Measurements from ENCODE around the gene PECR. TPM values are rescaled to one million over a fixed set of nuclear protein-coding genes. Genes with fewer than 3 reads are reported as not detected.

PECR gene
- total RNA-seq, 1 experiment from 2014 or later = 20.5 TPM

DNA sequence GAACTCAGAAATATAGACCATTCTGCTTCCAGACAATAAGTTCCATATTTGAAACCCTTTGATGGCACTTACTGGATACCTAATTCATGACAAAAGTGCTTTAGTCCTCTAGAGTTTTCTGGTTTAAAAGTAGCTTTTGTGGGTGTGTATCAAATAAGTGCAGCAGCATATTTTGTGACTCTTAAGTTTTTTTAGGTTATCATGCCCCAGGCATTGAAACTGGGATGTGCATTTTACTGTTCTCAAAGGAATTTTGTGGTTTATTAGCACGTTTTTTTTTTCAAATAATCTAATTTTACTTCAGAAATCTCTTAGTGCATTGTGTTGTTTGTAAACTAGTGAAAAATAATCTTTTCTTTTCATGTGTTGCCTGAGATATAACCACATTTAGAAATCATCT, 29.0 kb upstream of the PECR start:
- DNase-seq = no peak
- Histone ChIP-seq H3K4me1 (peaks cover 16% of the 10 kb centered on the region), H3K27me3 (no peaks in the 10 kb centered on the region), H3K27ac (peak overlapping the region; percentile 88), H3K4me3 (peak overlapping the region; percentile 96), H3K9me3 (replicated peaks) (no peaks in the 10 kb centered on the region), H3K36me3 (peaks cover 52% of the 10 kb centered on the region)

DNA sequence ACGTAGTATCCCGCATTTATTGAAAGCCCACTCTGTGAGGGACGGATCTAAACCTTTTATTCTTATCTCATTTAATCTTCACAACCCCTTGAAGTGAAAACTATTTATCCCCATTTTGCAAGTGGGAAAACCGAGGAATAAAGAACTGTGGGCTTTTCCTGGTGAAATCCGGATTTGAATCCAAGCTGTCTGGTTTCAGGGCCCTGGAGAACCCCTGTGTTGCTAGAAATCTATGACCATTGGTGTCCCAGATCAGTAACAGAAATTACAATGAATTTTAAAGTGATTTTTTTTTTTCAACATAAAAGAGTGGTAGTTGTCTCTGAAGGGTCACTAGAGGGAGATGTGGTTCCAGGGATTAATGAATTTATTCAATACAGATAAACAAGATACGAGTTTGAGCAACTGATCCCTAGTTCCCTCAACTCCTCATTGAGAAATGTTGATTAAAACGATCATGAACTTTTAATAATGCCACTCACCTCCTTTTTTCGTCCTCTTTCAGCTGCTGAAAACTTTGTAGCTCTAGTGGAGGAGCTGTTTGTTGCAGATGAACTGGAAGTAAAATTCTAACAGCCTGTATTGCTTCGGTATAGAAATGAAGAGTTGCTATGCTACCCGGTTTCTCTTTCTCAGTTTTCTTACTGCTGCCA, 28.5 kb upstream of the PECR start:
- Histone ChIP-seq H3K27me3 (no peaks in the 10 kb centered on the region), H3K4me1 (peaks cover 12% of the 10 kb centered on the region), H3K9me3 (replicated peaks) (no peaks in the 10 kb centered on the region), H3K36me3 (peaks cover 47% of the 10 kb centered on the region), H3K27ac (peak overlapping the region; percentile 88), H3K4me3 (peak overlapping the region; percentile 96)
- peak in 1 of 2 experiments; percentile 24 for DNase-seq

DNA sequence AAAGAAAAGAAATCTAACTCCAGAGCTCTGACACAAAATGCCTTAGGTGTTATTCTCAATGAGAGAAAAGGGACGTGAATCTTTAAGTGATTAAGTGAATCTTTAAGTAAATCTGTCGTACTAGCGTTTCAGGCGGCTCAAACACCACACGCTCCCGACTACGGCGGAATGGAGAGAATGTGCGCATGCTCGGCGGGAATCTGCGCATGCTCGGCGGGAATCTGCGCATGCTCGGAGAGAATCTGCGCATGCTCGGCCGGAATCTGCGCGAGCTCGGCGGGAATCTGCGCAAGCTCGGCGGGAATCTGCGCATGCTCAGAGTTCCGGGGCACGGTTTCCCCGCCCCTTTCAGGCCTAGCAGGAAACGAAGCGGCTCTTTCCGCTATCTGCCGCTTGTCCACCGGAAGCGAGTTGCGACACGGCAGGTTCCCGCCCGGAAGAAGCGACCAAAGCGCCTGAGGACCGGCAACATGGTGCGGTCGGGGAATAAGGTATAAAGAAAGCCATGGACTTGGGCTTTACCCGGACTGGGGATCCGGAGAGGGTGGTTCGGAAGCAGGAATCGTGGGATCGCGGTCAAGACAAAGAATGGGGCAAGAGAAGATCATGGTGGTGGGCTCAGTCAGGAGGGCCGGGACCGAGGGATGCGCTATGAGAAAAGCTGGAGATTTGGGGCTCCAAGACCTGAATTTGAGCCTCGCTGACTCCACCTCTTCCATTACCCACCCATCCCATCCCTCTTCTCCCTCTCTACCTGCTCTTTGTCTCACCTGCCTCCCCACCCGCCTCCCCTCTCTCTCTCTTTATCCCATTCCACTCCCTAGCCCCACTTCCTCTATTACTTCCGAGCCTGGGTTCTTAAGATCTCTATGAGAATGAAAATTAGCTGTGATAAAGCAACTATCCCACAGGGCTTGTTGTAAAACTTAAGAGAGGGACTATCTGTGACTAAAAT, 27.6 kb upstream of the PECR start, which contains the start of gene XRCC5:
TSS of gene XRCC5 (plus strand) at position 382 of the 955 bp plus-strand sequence. CDS start at position 471, 89 bp downstream.
- Histone ChIP-seq H3K27ac (peak within 1 kb of the TSS; percentile 88), H3K36me3 (peaks cover 42% of the 10 kb centered on the region), H3K9me3 (replicated peaks) (no peaks in the 10 kb centered on the region), H3K4me1 (peaks cover 9% of the 10 kb centered on the region), H3K4me3 (peak within 1 kb of the TSS; percentile 96), H3K27me3 (no peaks in the 10 kb centered on the region)
- peak; percentile 95 to 97 for DNase-seq

DNA sequence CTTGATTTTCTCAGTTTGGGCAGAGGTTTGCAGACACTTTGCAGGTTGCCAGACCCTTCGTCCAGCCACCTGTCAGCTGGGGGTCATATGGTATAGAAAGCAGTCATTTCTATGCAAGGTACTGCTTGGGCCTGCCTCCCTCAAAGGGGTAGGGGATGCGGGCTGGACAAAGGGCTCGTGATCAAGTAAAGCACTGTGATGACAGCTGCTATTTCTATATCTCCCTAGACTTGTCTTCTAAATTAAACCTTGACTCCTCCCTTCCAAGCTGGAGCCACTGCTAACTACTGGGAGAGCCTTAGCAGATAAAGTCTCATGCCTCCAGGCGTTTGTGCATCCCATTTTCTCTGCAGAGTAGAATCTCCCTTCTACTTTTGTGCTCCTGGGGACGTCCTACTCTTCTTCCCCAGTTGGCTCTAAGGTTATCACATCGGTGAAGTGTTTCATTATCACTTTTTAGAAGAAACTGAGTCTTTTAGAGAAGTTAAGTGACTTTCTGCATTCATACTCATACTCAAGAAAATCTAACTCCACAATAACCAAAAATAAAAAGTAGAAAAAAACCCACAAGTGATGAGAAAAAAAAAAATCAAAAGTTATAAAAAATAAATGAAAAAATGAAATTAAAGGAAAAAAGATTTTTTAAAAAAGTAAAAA, 26.8 kb upstream of the PECR start:
- H3K4me1 ChIP-seq = peaks cover 5% of the 10 kb centered on the region; the same call in 1 of the 2 replicates
- peaks cover 34% of the 10 kb centered on the region for H3K36me3 ChIP-seq
- no peaks in the 10 kb centered on the region for H3K27me3 ChIP-seq
- H3K4me3 ChIP-seq = peak overlapping the region; percentile 96
- no peaks in the 10 kb centered on the region for H3K9me3 ChIP-seq (replicated peaks)
- peak; percentile 47 to 65 for DNase-seq
- peak overlapping the region; percentile 88 for H3K27ac ChIP-seq

DNA sequence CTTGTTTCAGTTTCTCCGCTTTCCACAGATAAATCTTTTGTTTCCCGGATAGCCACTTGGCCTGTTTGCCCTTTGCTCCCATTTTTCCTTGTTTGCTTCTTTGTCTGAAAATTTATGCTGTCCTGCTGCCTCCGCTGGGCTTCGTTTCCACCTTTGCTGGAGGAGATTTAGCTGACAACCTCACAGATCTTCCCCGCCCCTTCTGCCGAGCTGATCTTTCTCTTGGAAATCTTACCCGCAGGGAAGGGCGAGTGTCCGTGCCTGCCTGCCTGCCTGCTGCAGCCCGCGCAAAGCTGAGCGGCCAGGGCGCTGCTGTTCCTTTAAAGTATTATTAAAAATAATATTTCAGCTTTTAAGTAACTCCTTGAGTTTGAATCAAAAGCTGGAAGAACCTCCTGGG, 26.2 kb upstream of the PECR start:
- H3K9me3 ChIP-seq (replicated peaks) = no peaks in the 10 kb centered on the region
- H3K36me3 ChIP-seq = peaks cover 27% of the 10 kb centered on the region
- no peak overlapping the region for H3K27ac ChIP-seq
- peaks cover 5% of the 10 kb centered on the region; the same call in 1 of the 2 replicates for H3K4me1 ChIP-seq
- no peak for DNase-seq
- H3K4me3 ChIP-seq = no peak overlapping the region
- H3K27me3 ChIP-seq = no peaks in the 10 kb centered on the region

DNA sequence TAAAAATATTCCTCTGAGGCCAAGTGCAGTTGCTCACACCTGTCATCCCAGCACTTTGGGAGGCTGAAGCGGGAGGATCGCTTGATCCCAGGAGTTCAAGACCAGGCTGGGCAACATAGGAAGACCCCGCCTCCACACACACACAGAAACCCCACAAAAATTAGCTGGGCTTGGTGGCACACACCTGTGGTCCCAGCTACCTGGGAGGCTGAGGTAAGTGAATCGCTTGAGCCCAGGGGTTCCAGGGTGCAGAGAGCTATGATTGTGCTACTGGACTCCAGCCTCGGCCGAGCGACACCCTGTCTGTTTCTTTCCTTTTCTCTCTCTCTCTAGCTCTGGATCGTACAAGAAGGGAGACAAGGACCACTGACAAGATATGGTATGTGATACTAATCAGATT, 25.7 kb upstream of the PECR start:
- Histone ChIP-seq H3K36me3 (peaks cover 23% of the 10 kb centered on the region), H3K27ac (no peak overlapping the region), H3K27me3 (no peaks in the 10 kb centered on the region), H3K9me3 (replicated peaks) (no peaks in the 10 kb centered on the region), H3K4me1 (peaks cover 5% of the 10 kb centered on the region; the same call in 1 of the 2 replicates), H3K4me3 (no peak overlapping the region)
- DNase-seq = no peak

DNA sequence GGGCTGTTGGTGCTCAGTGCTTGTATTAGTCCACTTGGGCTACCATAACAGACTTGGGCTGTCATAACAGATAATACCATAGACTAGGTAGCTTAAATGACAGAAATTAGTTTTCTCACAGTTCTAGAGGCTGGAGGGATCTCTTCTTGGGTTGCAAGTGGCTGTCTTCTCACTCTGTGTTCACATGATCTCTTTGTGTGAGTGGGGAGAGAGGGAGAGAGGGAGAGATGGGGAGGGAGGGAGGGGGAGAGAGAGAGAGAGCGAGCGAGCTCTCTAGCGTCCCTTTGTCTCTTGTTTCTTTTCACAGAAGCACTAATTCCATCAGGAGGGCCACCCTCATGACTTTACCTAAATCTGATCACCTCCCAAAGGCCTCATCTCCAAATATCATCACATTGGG, 23.1 kb upstream of the PECR start:
- H3K36me3 ChIP-seq = peaks cover under 1% of the 10 kb centered on the region
- H3K4me1 ChIP-seq = peaks cover 5% of the 10 kb centered on the region; the same call in 1 of the 2 replicates
- no peak for DNase-seq
- H3K27me3 ChIP-seq = no peaks in the 10 kb centered on the region
- no peak overlapping the region for H3K27ac ChIP-seq
- no peaks in the 10 kb centered on the region for H3K9me3 ChIP-seq (replicated peaks)
- no peak overlapping the region for H3K4me3 ChIP-seq

DNA sequence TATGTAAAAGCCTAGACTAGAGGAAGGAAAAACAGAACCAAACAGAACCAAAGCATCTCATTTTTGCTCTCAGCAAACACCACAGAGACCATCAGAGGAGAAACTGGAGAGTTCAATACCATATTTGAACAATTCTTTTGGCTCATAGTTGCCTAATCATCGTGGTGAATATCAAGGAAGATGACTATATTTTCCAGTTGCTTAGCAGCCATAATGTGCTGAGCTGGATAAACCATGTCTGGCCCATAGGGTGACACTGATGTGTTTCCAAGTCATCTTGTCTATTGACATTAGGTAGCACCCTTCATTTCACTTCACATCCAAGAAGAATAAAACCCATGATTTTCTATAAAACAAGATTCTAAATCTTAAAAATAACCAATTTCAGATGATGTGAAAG, 21.6 kb upstream of the PECR start:
- Histone ChIP-seq H3K27me3 (no peaks in the 10 kb centered on the region), H3K4me1 (peaks cover under 1% of the 10 kb centered on the region; the same call in 1 of the 2 replicates)

DNA sequence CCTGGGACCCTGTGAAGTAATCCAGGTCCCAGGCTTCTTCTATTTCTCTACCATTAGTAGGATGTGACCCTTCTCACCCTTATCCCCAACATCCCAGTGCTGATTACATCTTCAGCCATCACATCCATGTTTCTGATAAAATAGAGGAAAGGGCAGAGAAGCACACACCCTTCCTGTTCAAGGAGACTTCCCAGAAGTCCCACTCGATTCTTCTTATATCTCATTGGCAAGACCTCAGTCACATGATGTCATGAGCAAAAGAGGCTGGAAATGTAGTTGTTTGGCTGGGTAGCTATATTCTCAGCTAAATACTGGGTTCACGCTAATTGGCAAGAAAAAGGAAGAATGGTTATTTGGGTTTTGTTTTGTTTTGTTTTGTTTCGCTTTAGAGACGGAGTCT, 19.5 kb upstream of the PECR start:
- no peak for DNase-seq
- Histone ChIP-seq H3K27ac (no peak overlapping the region), H3K4me1 (no peaks in the 10 kb centered on the region), H3K27me3 (no peaks in the 10 kb centered on the region), H3K4me3 (no peak overlapping the region), H3K36me3 (no peaks in the 10 kb centered on the region; the same call in 1 of the 2 replicates), H3K9me3 (replicated peaks) (no peaks in the 10 kb centered on the region)

More for the DNA sequence above, 21.6 kb upstream of the PECR start:
- no peak for DNase-seq
- Histone ChIP-seq H3K4me3 (no peak overlapping the region), H3K9me3 (replicated peaks) (no peaks in the 10 kb centered on the region), H3K36me3 (no peaks in the 10 kb centered on the region; the same call in 1 of the 2 replicates), H3K27ac (no peak overlapping the region)

DNA sequence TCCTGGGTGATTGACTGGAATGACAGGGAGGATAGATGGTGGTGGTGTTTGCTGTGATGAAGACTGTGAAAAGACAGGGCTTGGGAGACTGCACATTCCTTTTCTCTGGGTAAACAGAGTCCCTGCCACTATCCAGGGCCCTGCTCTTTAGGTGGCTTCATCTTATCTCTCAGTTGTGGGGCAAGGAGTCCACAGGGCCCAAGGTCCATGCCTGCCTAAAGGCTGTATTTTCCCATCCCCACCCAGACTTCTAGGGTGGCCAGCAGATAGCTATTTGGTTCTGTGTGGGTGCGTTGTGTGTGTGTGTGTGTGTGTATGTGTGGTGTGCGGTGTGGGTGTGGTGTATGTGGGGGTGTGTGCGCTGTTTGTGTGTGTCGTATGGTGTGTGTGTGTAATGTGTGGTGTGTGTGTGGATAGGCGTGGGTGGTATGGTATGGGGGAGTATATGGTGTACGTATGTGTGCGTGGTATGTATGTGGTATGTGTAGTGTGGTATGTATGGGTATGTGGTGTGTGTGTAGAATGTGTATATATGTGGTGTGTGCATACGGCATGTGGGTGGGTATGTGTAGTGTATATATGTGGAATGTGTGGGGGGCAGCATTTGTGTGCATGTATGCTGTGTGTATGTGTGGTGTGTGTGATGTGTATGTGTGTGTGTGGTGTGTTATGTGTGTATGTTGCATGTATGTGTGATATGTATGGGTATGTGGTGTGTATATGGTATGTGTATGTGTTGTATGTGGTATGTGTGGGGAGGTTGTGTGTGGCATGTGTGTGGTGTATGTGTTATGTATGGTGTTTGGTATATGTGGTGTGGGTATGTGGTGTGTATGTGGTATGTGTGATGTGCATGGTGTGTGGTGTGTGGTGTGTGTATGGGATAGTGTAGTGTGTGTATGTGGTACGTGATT, 17.1 kb upstream of the PECR start:
- no peaks in the 10 kb centered on the region for H3K4me1 ChIP-seq
- no peak for DNase-seq
- no peaks in the 10 kb centered on the region for H3K27me3 ChIP-seq
- H3K36me3 ChIP-seq = no peaks in the 10 kb centered on the region; the same call in 1 of the 2 replicates
- H3K4me3 ChIP-seq = no peak overlapping the region
- H3K9me3 ChIP-seq (replicated peaks) = no peaks in the 10 kb centered on the region
- H3K27ac ChIP-seq = no peak overlapping the region

DNA sequence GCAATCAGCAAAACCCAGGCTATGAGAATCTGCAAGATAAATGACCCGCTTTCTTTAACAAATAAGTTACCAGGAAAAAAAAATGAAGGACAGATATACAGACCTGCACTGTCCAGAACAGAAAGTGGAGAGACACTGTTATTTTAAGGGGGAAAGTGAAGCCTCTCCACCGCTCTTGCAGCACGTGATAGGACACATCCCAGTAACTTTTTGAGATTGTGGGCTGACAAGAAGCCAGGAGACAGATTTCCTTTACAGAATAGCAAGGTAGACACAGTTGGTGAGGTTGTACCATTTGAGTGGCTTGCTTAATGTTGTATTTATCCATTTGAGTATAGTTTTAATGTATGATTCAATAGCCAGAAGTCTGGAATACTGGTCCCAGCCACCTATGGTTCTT, 13.1 kb upstream of the PECR start:
- H3K9me3 ChIP-seq (replicated peaks) = no peaks in the 10 kb centered on the region
- no peak overlapping the region for H3K27ac ChIP-seq
- H3K27me3 ChIP-seq = no peaks in the 10 kb centered on the region
- H3K4me1 ChIP-seq = no peaks in the 10 kb centered on the region
- DNase-seq = no peak
- H3K36me3 ChIP-seq = no peaks in the 10 kb centered on the region; the same call in 1 of the 2 replicates
- H3K4me3 ChIP-seq = no peak overlapping the region

DNA sequence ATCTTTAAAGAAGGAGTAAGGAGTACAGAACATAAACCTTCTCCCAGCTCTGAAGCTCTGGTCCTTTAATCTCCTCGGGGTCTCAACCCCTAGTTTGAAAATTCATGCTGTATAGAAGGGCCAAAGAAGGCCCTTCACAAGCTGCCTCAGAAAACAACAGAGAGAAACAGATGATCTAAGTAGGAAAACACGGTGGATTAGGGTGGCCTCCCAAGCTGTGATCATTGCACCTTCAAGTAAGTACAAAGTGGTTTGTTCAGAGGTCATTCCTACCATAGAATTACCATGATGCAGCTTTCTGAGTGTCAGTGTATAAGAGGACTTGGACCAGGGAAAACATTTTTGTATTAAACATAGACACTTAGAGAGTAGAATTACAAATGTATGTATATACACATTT, 11.0 kb upstream of the PECR start:
- no peaks in the 10 kb centered on the region for H3K27me3 ChIP-seq
- DNase-seq = no peak
- H3K36me3 ChIP-seq = no peaks in the 10 kb centered on the region
- no peaks in the 10 kb centered on the region for H3K9me3 ChIP-seq (replicated peaks)
- no peaks in the 10 kb centered on the region for H3K4me1 ChIP-seq
- no peak overlapping the region for H3K27ac ChIP-seq
- H3K4me3 ChIP-seq = no peak overlapping the region

DNA sequence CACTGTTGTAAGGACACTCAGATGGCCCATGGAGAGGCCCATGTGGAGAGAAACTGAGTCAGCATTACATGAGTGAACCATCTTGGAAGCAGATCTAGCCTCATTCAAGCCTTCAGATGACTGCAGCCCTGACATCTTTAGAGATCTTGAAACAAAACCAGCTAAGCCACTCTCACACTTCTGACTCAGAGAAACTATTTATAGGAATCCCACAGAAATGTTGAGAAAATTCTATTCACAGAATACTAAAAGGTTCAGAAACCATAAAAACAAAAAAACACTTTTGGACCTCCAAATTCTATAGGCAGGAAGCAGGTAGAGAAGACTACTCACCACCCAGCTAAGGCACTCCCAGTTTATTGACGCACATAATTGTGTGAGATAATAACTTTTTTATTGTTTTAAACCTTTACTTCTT, 8.8 kb upstream of the PECR start:
- Histone ChIP-seq H3K36me3 (no peaks in the 10 kb centered on the region), H3K27me3 (no peaks in the 10 kb centered on the region), H3K27ac (no peak overlapping the region), H3K9me3 (replicated peaks) (no peaks in the 10 kb centered on the region), H3K4me1 (peaks cover 13% of the 10 kb centered on the region), H3K4me3 (no peak overlapping the region)
- DNase-seq = no peak
